MG63 (cell line): ENCODE results near the gene LPP. TPM values are rescaled to one million over a fixed set of nuclear protein-coding genes. Genes with fewer than 3 reads are reported as not detected.
A peak's percentile ranks its signal among the peaks of the same experiment; 100 is the strongest.

Source experiments
- DNase-seq: peaks from one replicate; pipeline ENCODE4 v3.0.0-alpha.2; 2020
- H3K27me3 ChIP-seq: fragments of 250-450 bp; sonication (Bioruptor Pico); 2 replicates; pipeline ENCODE4 v1.5.1; 2020; ENCODE audit warnings: mild to moderate bottlenecking, moderate library complexity
- H3K36me3 ChIP-seq: fragments of 250-450 bp; sonication (Bioruptor Pico); 2 replicates; pipeline ENCODE4 v1.5.1; 2020; ENCODE audit warnings: mild to moderate bottlenecking, moderate library complexity
- H3K4me3 ChIP-seq: fragments of 250-450 bp; sonication (Bioruptor Pico); 2 replicates; pipeline ENCODE4 v1.5.1; 2020; ENCODE audit warnings: mild to moderate bottlenecking, moderate library complexity
- H3K9me3 ChIP-seq: fragments of 250-450 bp; sonication (Bioruptor Pico); 2 replicates; pipeline ENCODE4 v1.5.1; 2020; ENCODE audit warnings: mild to moderate bottlenecking, moderate library complexity
- total RNA-seq: library from RNA; depleted of rRNA; stranded (reverse); fragments of >200 nt; shearing (Covaris generic); gene quantifications from 2 replicates; pipeline ENCODE4 v1.2.3, GENCODE V29; 2014; ENCODE audit warnings: low replicate concordance

The LPP gene
- total RNA-seq, 1 experiment from 2014 or later = 7.9 TPM

- DNase-seq = peak; percentile 84
- no peak overlapping the region for H3K4me3 ChIP-seq
- H3K27me3 ChIP-seq = no peaks in the 10 kb centered on the region
- H3K36me3 ChIP-seq = no peaks in the 10 kb centered on the region
- no peaks in the 10 kb centered on the region for H3K9me3 ChIP-seq
Observed at GRCh38 chr3:188578576-188579363, 424.8 kb downstream of the LPP start.

GRCh38 chr3:188580223-188580622 lies 426.3 kb downstream of the LPP start:
- Histone ChIP-seq H3K27me3 (no peaks in the 10 kb centered on the region), H3K36me3 (no peaks in the 10 kb centered on the region), H3K9me3 (no peaks in the 10 kb centered on the region), H3K4me3 (no peak overlapping the region)
- no peak for DNase-seq

- Histone ChIP-seq H3K9me3 (no peaks in the 10 kb centered on the region), H3K27me3 (no peaks in the 10 kb centered on the region), H3K36me3 (no peaks in the 10 kb centered on the region), H3K4me3 (no peak overlapping the region)
- no peak for DNase-seq
Observed at GRCh38 chr3:188580659-188581058, 426.7 kb downstream of the LPP start.

GRCh38 chr3:188581365-188581764 lies 427.4 kb downstream of the LPP start:
- DNase-seq = no peak
- H3K4me3 ChIP-seq = no peak overlapping the region
- no peaks in the 10 kb centered on the region for H3K9me3 ChIP-seq
- no peaks in the 10 kb centered on the region for H3K36me3 ChIP-seq
- no peaks in the 10 kb centered on the region for H3K27me3 ChIP-seq

GRCh38 chr3:188581792-188582191 lies 427.8 kb downstream of the LPP start:
- no peaks in the 10 kb centered on the region for H3K9me3 ChIP-seq
- no peaks in the 10 kb centered on the region for H3K36me3 ChIP-seq
- H3K4me3 ChIP-seq = no peak overlapping the region
- H3K27me3 ChIP-seq = no peaks in the 10 kb centered on the region
- DNase-seq = no peak

- Histone ChIP-seq H3K27me3 (no peaks in the 10 kb centered on the region), H3K36me3 (no peaks in the 10 kb centered on the region), H3K9me3 (no peaks in the 10 kb centered on the region), H3K4me3 (no peak overlapping the region)
- DNase-seq = no peak
Observed at GRCh38 chr3:188583341-188584161, 429.6 kb downstream of the LPP start.

GRCh38 chr3:188584162-188584529 lies 430.2 kb downstream of the LPP start:
- Histone ChIP-seq H3K9me3 (no peaks in the 10 kb centered on the region), H3K27me3 (no peaks in the 10 kb centered on the region), H3K4me3 (no peak overlapping the region), H3K36me3 (no peaks in the 10 kb centered on the region)
- peak; percentile 49 for DNase-seq

- Histone ChIP-seq H3K27me3 (no peaks in the 10 kb centered on the region), H3K9me3 (no peaks in the 10 kb centered on the region), H3K4me3 (no peak overlapping the region), H3K36me3 (no peaks in the 10 kb centered on the region)
- no peak for DNase-seq
Observed at GRCh38 chr3:188584958-188585689, 431.2 kb downstream of the LPP start.

- Histone ChIP-seq H3K36me3 (no peaks in the 10 kb centered on the region), H3K27me3 (no peaks in the 10 kb centered on the region), H3K9me3 (no peaks in the 10 kb centered on the region), H3K4me3 (no peak overlapping the region)
- no peak for DNase-seq
Observed at GRCh38 chr3:188589071-188589470, 435.1 kb downstream of the LPP start.

GRCh38 chr3:188589771-188590170 lies 435.8 kb downstream of the LPP start:
- Histone ChIP-seq H3K4me3 (no peak overlapping the region), H3K27me3 (no peaks in the 10 kb centered on the region), H3K36me3 (no peaks in the 10 kb centered on the region), H3K9me3 (no peaks in the 10 kb centered on the region)
- no peak for DNase-seq

GRCh38 chr3:188590557-188590956 lies 436.6 kb downstream of the LPP start:
- Histone ChIP-seq H3K36me3 (no peaks in the 10 kb centered on the region), H3K9me3 (no peaks in the 10 kb centered on the region), H3K4me3 (no peak overlapping the region), H3K27me3 (no peaks in the 10 kb centered on the region)
- DNase-seq = no peak

- no peaks in the 10 kb centered on the region for H3K9me3 ChIP-seq
- H3K4me3 ChIP-seq = no peak overlapping the region
- DNase-seq = peak; percentile 67
- no peaks in the 10 kb centered on the region for H3K27me3 ChIP-seq
- H3K36me3 ChIP-seq = no peaks in the 10 kb centered on the region
Observed at GRCh38 chr3:188594139-188594538, 440.2 kb downstream of the LPP start.

GRCh38 chr3:188595890-188596376 lies 442.0 kb downstream of the LPP start:
- Histone ChIP-seq H3K4me3 (no peak overlapping the region), H3K36me3 (no peaks in the 10 kb centered on the region), H3K27me3 (no peaks in the 10 kb centered on the region), H3K9me3 (no peaks in the 10 kb centered on the region)
- peak; percentile 40 for DNase-seq

- no peaks in the 10 kb centered on the region for H3K27me3 ChIP-seq
- peaks cover 3% of the 10 kb centered on the region; the same call in 1 of the 2 replicates for H3K36me3 ChIP-seq
- no peak for DNase-seq
- no peak overlapping the region for H3K4me3 ChIP-seq
- no peaks in the 10 kb centered on the region for H3K9me3 ChIP-seq
Observed at GRCh38 chr3:188598894-188599293, 444.9 kb downstream of the LPP start.

- peaks cover 3% of the 10 kb centered on the region; the same call in 1 of the 2 replicates for H3K36me3 ChIP-seq
- H3K9me3 ChIP-seq = no peaks in the 10 kb centered on the region
- no peak overlapping the region for H3K4me3 ChIP-seq
- DNase-seq = no peak
- H3K27me3 ChIP-seq = no peaks in the 10 kb centered on the region
Observed at GRCh38 chr3:188602111-188602510, 448.2 kb downstream of the LPP start.

- no peak overlapping the region for H3K4me3 ChIP-seq
- H3K9me3 ChIP-seq = no peaks in the 10 kb centered on the region
- no peaks in the 10 kb centered on the region for H3K27me3 ChIP-seq
- DNase-seq = no peak
- peaks cover 3% of the 10 kb centered on the region; the same call in 1 of the 2 replicates for H3K36me3 ChIP-seq
Observed at GRCh38 chr3:188602620-188603019, 448.7 kb downstream of the LPP start.

GRCh38 chr3:188604651-188605050 lies 450.7 kb downstream of the LPP start:
- DNase-seq = no peak
- Histone ChIP-seq H3K9me3 (peaks cover 7% of the 10 kb centered on the region), H3K27me3 (no peaks in the 10 kb centered on the region), H3K4me3 (no peak overlapping the region), H3K36me3 (peaks cover 12% of the 10 kb centered on the region)
